SH-SY5Y (cell line): Measurements from ENCODE around the gene NUP85.

Experiments used
- GATA2 ChIP-seq: IDR thresholded peaks from 2 replicates; pipeline ENCODE4 v1.6.1; 2011; ENCODE audit warnings: mild to moderate bottlenecking, low read depth, low read length
- GATA3 ChIP-seq: IDR thresholded peaks from 2 replicates; pipeline ENCODE4 v1.6.1; 2011; ENCODE audit warnings: low read depth, mild to moderate bottlenecking, low read length, moderate library complexity

DNA sequence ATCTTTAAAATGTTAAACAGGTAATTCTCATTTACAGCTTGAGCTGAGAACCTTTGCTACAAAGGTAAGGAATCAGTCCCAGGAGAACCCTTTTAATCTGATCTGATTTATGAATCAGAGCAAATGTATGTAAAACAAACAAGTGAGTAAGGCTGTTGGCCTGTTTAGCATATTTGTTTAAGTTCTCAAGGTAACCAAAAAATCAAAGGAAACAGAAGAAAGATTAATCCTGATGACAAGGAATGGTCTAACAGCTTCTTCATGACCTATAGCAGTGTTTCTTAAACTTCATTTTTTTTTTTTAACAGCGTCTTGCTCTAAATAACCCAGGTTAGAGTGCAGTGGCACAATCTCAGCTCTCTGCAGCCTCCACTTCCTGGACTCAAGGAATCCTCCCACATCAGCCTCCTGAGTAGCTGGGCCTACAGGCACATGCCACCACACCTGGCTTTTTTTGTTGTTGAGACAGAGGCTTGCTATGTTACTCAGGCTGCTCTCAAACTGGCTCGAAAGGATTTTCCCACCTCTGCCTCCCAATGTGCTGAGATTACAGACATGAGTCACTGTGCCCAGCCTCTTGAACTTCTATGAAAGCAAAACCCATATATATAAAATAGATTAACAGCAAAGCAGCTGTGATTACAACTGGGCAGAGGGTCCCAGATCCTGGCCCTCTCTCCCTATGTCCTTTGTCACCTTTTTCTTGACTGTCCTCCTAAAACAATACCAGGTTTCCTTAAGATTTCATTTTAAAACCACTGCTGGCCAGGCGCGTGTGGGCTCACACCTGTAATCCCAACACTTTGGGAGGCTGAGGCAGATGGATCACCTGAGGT lies 46.1 kb upstream of the NUP85 start:
- TF ChIP-seq GATA2 (no peak), GATA3 (no peak)
